Thyroid gland (tissue), 4 donors: Measurements from ENCODE around the gene HAAO. TPM values are rescaled to one million over a fixed set of nuclear protein-coding genes. Genes with fewer than 3 reads are reported as not detected.

ENCODE experiments used
- DNase-seq, 2 donors: peaks; one replicate each; pipeline ENCODE4 v3.0.0-alpha.2; 2019
- H3K27ac ChIP-seq, 3 donors: fragments of 200-600 bp; sonication (generic); 1 replicate in 2 of 3; 2 replicates in 1 of 3; pipeline ENCODE4 v1.5.1; 2016 to 2019; ENCODE audit warnings: mild to moderate bottlenecking in 1 of 3, moderate library complexity in 1 of 3
- H3K27me3 ChIP-seq: fragments of 200-600 bp; sonication (generic); one replicate; pipeline ENCODE4 v1.5.1; 2019
- H3K36me3 ChIP-seq, 2 donors: fragments of 200-600 bp; sonication (generic); one replicate each; pipeline ENCODE4 v1.5.1; 2016 to 2019
- H3K4me1 ChIP-seq, 2 donors: fragments of 200-600 bp; sonication (generic); one replicate each; pipeline ENCODE4 v1.5.1; 2017 to 2019
- H3K4me3 ChIP-seq, 3 donors: fragments of 200-600 bp; sonication (generic); replicated peaks in 1 of 3; 1 replicate in 2 of 3; 2 replicates in 1 of 3; pipeline ENCODE4 v1.5.1; 2016; ENCODE audit warnings: mild to moderate bottlenecking in 1 of 3
- H3K9me3 ChIP-seq: fragments of 200-600 bp; sonication (generic); one replicate; pipeline ENCODE4 v1.5.1; 2017
- CTCF ChIP-seq, 6 experiments: fragments of 200-600 bp in 3 of 6; fragments of 450-650 bp in 3 of 6; sonication (generic) in 3 of 6; IDR thresholded peaks; one replicate each; pipeline ENCODE4 v1.5.1; 2016 to 2019; ENCODE audit warnings: antibody characterized with exemption in 6 of 6, mild to moderate bottlenecking in 2 of 6, inconsistent platforms in 1 of 6, moderate library complexity in 1 of 6
- POLR2A ChIP-seq, 2 donors: fragments of 450-650 bp; IDR thresholded peaks; one replicate each; pipeline ENCODE4 v1.6.1; 2017; ENCODE audit warnings: antibody characterized with exemption in 2 of 2, mild to moderate bottlenecking in 2 of 2, moderate library complexity in 1 of 2
- WGBS, 2 donors: methylation state at CpG; one replicate each; pipeline ENCODE4 v1.1.5; 2017; 5-methylcytosine and 5-hydroxymethylcytosine counted together
- intact Hi-C: fragments of 100-400 bp; cut with DNase I; formaldehyde crosslinking; loops from one replicate; pipeline ENCODE4 v1.15.1; 2023
- total RNA-seq, 4 donors: library from RNA; depleted of rRNA; stranded (reverse); fragments of >200 nt; gene quantifications; one replicate each; pipeline ENCODE4 v1.2.3, GENCODE V29; 2016

Gene HAAO
- total RNA-seq, 4 donors from 2014 or later: 2.2 to 6.8 (median 3.9) TPM

DNA sequence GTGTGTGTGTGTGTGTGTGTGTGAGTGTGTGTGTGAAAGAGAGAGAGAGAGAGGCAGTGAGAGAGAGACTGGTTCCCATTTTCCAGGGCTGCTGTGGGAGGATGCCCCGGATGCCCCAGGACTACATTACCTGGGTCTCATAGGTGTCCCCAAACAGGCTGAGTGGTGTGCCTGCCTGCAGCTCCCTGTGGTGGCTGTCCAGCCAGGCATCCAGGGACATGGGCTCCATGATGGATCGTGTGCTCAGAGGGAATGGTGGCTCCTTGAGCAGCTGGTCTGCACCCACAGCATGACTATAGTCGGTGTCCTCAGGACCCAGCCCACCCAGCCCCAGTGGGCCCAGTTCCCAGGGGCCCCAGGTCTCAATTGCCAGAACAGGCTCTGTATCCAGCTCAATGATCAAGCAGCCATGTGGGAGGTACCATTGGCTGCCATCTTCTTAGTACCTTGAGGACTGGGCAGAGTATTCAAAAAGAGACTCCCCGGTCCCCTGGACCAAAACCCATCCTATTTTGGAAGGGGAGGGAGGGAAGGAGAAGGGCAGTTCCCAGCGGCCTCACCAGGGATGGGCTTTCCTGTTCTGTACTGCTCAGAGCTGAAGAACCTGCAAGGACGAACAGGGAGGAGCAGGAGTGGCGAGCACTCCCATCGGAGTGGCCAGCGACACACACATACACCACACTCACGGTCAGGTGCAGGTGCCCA lies 22.6 kb downstream of the HAAO start:
- intact Hi-C loops: no loop called here
- H3K4me3 ChIP-seq: no peak overlapping the region
- TF ChIP-seq POLR2A (IDR thresholded peaks at IDR 0.05): no peak
- TF ChIP-seq CTCF (IDR thresholded peaks at IDR 0.05): no peak
- 93 to 94% methylated on average over 9 to 10 of the region's 10 CpGs for WGBS, 2 donors
- no peaks in the 10 kb centered on the region for H3K36me3 ChIP-seq
- no peaks in the 10 kb centered on the region for H3K27me3 ChIP-seq
- no peak overlapping the region for H3K27ac ChIP-seq
- H3K4me1 ChIP-seq: no peaks in the 10 kb centered on the region
- no peaks in the 10 kb centered on the region for H3K9me3 ChIP-seq
- DNase-seq: no peak

GRCh38 chr2:42768706-42769256 lies 23.6 kb downstream of the HAAO start:
- no peak overlapping the region for H3K4me3 ChIP-seq
- no peak for TF ChIP-seq CTCF (IDR thresholded peaks at IDR 0.05)
- no peak for TF ChIP-seq POLR2A (IDR thresholded peaks at IDR 0.05)
- peak; percentile 43 to 44 for DNase-seq
- H3K36me3 ChIP-seq: no peaks in the 10 kb centered on the region
- H3K27ac ChIP-seq: no peak overlapping the region
- no peaks in the 10 kb centered on the region for H3K9me3 ChIP-seq
- no peaks in the 10 kb centered on the region for H3K27me3 ChIP-seq
- 54 to 69% methylated on average over 3 of the region's 3 CpGs for WGBS, 2 donors
- no peaks in the 10 kb centered on the region for H3K4me1 ChIP-seq
- intact Hi-C loops: no loop called here

GRCh38 chr2:42767899-42768705 lies 24.3 kb downstream of the HAAO start:
- DNase-seq: no peak
- 86 to 87% methylated on average over 11 to 14 of the region's 14 CpGs for whole genome bisulfite sequencing, 2 donors
- no peaks in the 10 kb centered on the region for H3K9me3 ChIP-seq
- H3K27me3 ChIP-seq: no peaks in the 10 kb centered on the region
- no peak overlapping the region for H3K4me3 ChIP-seq
- no peak overlapping the region for H3K27ac ChIP-seq
- no peaks in the 10 kb centered on the region for H3K4me1 ChIP-seq
- H3K36me3 ChIP-seq: no peaks in the 10 kb centered on the region
- intact Hi-C loops: no loop called here
- TF ChIP-seq CTCF (IDR thresholded peaks at IDR 0.05) (no peak), POLR2A (IDR thresholded peaks at IDR 0.05) (no peak)

GRCh38 chr2:42767080-42767898 lies 25.1 kb downstream of the HAAO start:
- Histone ChIP-seq H3K27me3 (no peaks in the 10 kb centered on the region), H3K4me1 (no peaks in the 10 kb centered on the region), H3K4me3 (no peak overlapping the region), H3K36me3 (no peaks in the 10 kb centered on the region), H3K27ac (no peak overlapping the region), H3K9me3 (no peaks in the 10 kb centered on the region)
- TF ChIP-seq CTCF (IDR thresholded peaks at IDR 0.05) (no peak), POLR2A (IDR thresholded peaks at IDR 0.05) (no peak)
- WGBS, 2 donors: 89 to 93% methylated on average over 10 to 12 of the region's 16 CpGs
- DNase-seq: no peak
- intact Hi-C loops: no loop called here
